Testis (tissue), 2 donors: ENCODE data around the gene DPP6.

ENCODE experiments used
- POLR2A ChIP-seq: fragments of 450-650 bp; IDR thresholded peaks from one replicate; pipeline ENCODE4 v1.6.1; 2017; ENCODE audit warnings: antibody characterized with exemption, mild to moderate bottlenecking, moderate library complexity
- TF ChIP-seq, protein P1 (sequence below), 3 experiments: fragments of 450-650 bp in 2 of 3; fragments of 200-600 bp in 1 of 3; sonication (generic) in 1 of 3; IDR thresholded peaks; one replicate each; pipeline ENCODE4 v1.5.1; 2016 to 2019; ENCODE audit warnings: antibody characterized with exemption in 3 of 3, mild to moderate bottlenecking in 2 of 3, moderate library complexity in 1 of 3

- TF ChIP-seq, protein P1, sequence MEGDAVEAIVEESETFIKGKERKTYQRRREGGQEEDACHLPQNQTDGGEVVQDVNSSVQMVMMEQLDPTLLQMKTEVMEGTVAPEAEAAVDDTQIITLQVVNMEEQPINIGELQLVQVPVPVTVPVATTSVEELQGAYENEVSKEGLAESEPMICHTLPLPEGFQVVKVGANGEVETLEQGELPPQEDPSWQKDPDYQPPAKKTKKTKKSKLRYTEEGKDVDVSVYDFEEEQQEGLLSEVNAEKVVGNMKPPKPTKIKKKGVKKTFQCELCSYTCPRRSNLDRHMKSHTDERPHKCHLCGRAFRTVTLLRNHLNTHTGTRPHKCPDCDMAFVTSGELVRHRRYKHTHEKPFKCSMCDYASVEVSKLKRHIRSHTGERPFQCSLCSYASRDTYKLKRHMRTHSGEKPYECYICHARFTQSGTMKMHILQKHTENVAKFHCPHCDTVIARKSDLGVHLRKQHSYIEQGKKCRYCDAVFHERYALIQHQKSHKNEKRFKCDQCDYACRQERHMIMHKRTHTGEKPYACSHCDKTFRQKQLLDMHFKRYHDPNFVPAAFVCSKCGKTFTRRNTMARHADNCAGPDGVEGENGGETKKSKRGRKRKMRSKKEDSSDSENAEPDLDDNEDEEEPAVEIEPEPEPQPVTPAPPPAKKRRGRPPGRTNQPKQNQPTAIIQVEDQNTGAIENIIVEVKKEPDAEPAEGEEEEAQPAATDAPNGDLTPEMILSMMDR (IDR thresholded peaks at IDR 0.05): no peak
- no peak for TF ChIP-seq POLR2A
Measured at GRCh38 chr7:154350892-154351291, 298.7 kb downstream of the DPP6 start.
